WTC11 (cell line): Measurements from ENCODE around the gene NSUN2. TPM values are rescaled to one million over a fixed set of nuclear protein-coding genes. Genes with fewer than 3 reads are reported as not detected.

Source experiments
- ATAC-seq: fragments of 200-7000 bp; cut with Tn5 transposase; 2 replicates; pipeline ENCODE4 v1.10.0; 2021; ENCODE audit warnings: mild to moderate bottlenecking, moderate library complexity
- CTCF ChIA-PET: fragments of 300-600 bp; sonication (Branson Sonifier 250); formaldehyde crosslinking; loops from one replicate; lab custom pipeline; 2021; ENCODE audit warnings: antibody characterized with exemption; lab: Charles Lee
- POLR2A ChIA-PET: fragments of 350-600 bp; sonication (Branson Sonifier 250); formaldehyde crosslinking; loops from one replicate; lab custom pipeline; 2021; ENCODE audit warnings: antibody characterized with exemption; lab: Charles Lee
- DNase-seq: peaks from one replicate; pipeline ENCODE4 v3.0.0; 2021; ENCODE audit warnings: low spot score
- H3K27ac Mint-ChIP-seq: 2 replicates; pipeline ENCODE4 v1.8.0; 2021; ENCODE audit warnings: mixed read lengths
- H3K27me3 Mint-ChIP-seq: 2 replicates; pipeline ENCODE4 v1.8.0; 2021; ENCODE audit warnings: low read depth, mild to moderate bottlenecking, moderate library complexity, mixed read lengths
- H3K36me3 Mint-ChIP-seq: 2 replicates; pipeline ENCODE4 v1.8.0; 2021; ENCODE audit warnings: mixed read lengths
- H3K4me1 Mint-ChIP-seq: 2 replicates; pipeline ENCODE4 v1.8.0; 2022; ENCODE audit warnings: mixed read lengths
- H3K4me3 Mint-ChIP-seq: 2 replicates; pipeline ENCODE4 v1.8.0; 2021; ENCODE audit warnings: mild to moderate bottlenecking, moderate library complexity, mixed read lengths
- H3K9me3 Mint-ChIP-seq: 2 replicates; pipeline ENCODE4 v1.8.0; 2021; ENCODE audit warnings: mixed read lengths
- ARID4B ChIP-seq: sonication (generic); formaldehyde crosslinking; IDR thresholded peaks from 2 replicates; pipeline ENCODE4 v1.8.0; 2023; ENCODE audit warnings: missing genetic modification reagents, mild to moderate bottlenecking, borderline replicate concordance
- ATF6 ChIP-seq: sonication (generic); formaldehyde crosslinking; IDR thresholded peaks from 2 replicates; pipeline ENCODE4 v1.8.1; 2023; ENCODE audit warnings: mild to moderate bottlenecking, missing genetic modification reagents
- CBFB ChIP-seq: sonication (generic); formaldehyde crosslinking; IDR thresholded peaks from 2 replicates; pipeline ENCODE4 v1.8.1; 2022; ENCODE audit warnings: mild to moderate bottlenecking, low read depth, missing genetic modification reagents
- CREM ChIP-seq: sonication (generic); formaldehyde crosslinking; IDR thresholded peaks from 2 replicates; pipeline ENCODE4 v1.8.1; 2022; ENCODE audit warnings: mild to moderate bottlenecking, missing genetic modification reagents, moderate library complexity
- ETV6 ChIP-seq: sonication (generic); formaldehyde crosslinking; IDR thresholded peaks from 2 replicates; pipeline ENCODE4 v1.8.1; 2022; ENCODE audit warnings: mild to moderate bottlenecking, missing genetic modification reagents
- GTF2I ChIP-seq: fragments of 250-450 bp; sonication (Bioruptor Pico); conservative IDR thresholded peaks from 2 replicates; pipeline ENCODE4 v1.4.0; 2021; ENCODE audit warnings: mild to moderate bottlenecking
- IRF1 ChIP-seq: sonication (generic); formaldehyde crosslinking; IDR thresholded peaks from 2 replicates; pipeline ENCODE4 v1.8.0; 2023; ENCODE audit warnings: missing genetic modification reagents
- PRDM15 ChIP-seq: sonication (generic); formaldehyde crosslinking; IDR thresholded peaks from 2 replicates; pipeline ENCODE4 v1.8.0; 2022; ENCODE audit warnings: missing genetic modification reagents
- RELA ChIP-seq: sonication (generic); formaldehyde crosslinking; IDR thresholded peaks from 2 replicates; pipeline ENCODE4 v1.8.1; 2022; ENCODE audit warnings: missing genetic modification reagents, mild to moderate bottlenecking, borderline replicate concordance
- STAT6 ChIP-seq: sonication (generic); formaldehyde crosslinking; conservative IDR thresholded peaks from 2 replicates; pipeline ENCODE4 v1.8.1; 2023; ENCODE audit warnings: mild to moderate bottlenecking, low read depth, missing genetic modification reagents, moderate library complexity
- total RNA-seq: library from RNA; stranded (reverse); gene quantifications from 3 replicates; pipeline ENCODE4 v1.2.3, GENCODE V29; 2021

Gene NSUN2
- total RNA-seq, 1 experiment from 2014 or later, result 88.4 TPM

- no peak for TF ChIP-seq ARID4B
- TF ChIP-seq RELA (CRISPR knock-in tag), result no peak
- no peak for TF ChIP-seq CREM (CRISPR knock-in tag)
- no peak for TF ChIP-seq ATF6
- no peak for TF ChIP-seq STAT6 (CRISPR knock-in tag)
Observed at GRCh38 chr5:6557807-6558575, 74.9 kb downstream of the NSUN2 start (continued).

- CTCF ChIA-PET, result no interaction called here
Observed at GRCh38 chr5:6556802-6557102, 76.1 kb downstream of the NSUN2 start.

More at GRCh38 chr5:6556802-6557102, 76.1 kb downstream of the NSUN2 start:
- Mint-ChIP-seq H3K9me3 (peaks cover 35% of the 10 kb centered on the region), H3K27me3 (peaks cover 16% of the 10 kb centered on the region), H3K4me3 (no peak overlapping the region), H3K36me3 (peaks cover 6% of the 10 kb centered on the region), H3K4me1 (no peaks in the 10 kb centered on the region), H3K27ac (no peak overlapping the region)
- no peak for DNase-seq
- no peak for ATAC-seq
- TF ChIP-seq CBFB (no peak), GTF2I (CRISPR knock-in tag) (no peak), IRF1 (CRISPR knock-in tag) (no peak), ETV6 (no peak), PRDM15 (CRISPR knock-in tag) (no peak)
- TF ChIP-seq, all 79 proteins: peak for 0
- POLR2A ChIA-PET, result no interaction called here
